Common myeloid progenitor, CD34-positive (primary cell): ENCODE results near the gene MBD5.

Experiments
- CTCF ChIA-PET: fragments of 350-600 bp; sonication (Branson Sonifier 250); formaldehyde crosslinking; loops from one replicate; lab custom pipeline; 2021; ENCODE audit warnings: antibody characterized with exemption; lab: Charles Lee
- POLR2A ChIA-PET: fragments of 350-600 bp; sonication (Branson Sonifier 250); formaldehyde crosslinking; loops from one replicate; lab custom pipeline; 2021; ENCODE audit warnings: antibody characterized with exemption; lab: Charles Lee
- DNase-seq, 3 donors: peaks; one replicate each; pipeline versions ENCODE4 v3.0.0 to v3.0.0-alpha.2; 2013
- H3K27ac ChIP-seq, 2 experiments: 1 replicate in 1 of 2; 2 replicates in 1 of 2; pipeline ENCODE4 v1.7.0; 2013; ENCODE audit warnings: inconsistent platforms in 2 of 2, low read length in 2 of 2, mild to moderate bottlenecking in 2 of 2, low read depth in 1 of 2, moderate library complexity in 1 of 2; ENCODE audit not compliant: severe bottlenecking in 2 of 2, insufficient read depth in 1 of 2, poor library complexity in 1 of 2
- H3K27me3 ChIP-seq, 5 experiments: replicated peaks in 2 of 5; 1 replicate in 3 of 5; 2 replicates in 2 of 5; pipeline versions ENCODE4 v1.6.1 to v1.7.0; 2013; ENCODE audit warnings: low read length in 4 of 5, mild to moderate bottlenecking in 2 of 5, moderate library complexity in 2 of 5, inconsistent platforms in 1 of 5; ENCODE audit not compliant: insufficient read depth in 5 of 5, control insufficient read depth in 4 of 5
- H3K36me3 ChIP-seq, 4 experiments: 1 replicate in 2 of 4; 2 replicates in 2 of 4; pipeline versions ENCODE4 v1.6.1 to v1.7.0; 2013; ENCODE audit warnings: low read length in 3 of 4, control low read depth in 1 of 4, mild to moderate bottlenecking in 1 of 4; ENCODE audit not compliant: control insufficient read depth in 4 of 4, insufficient read depth in 4 of 4
- H3K4me1 ChIP-seq, 4 experiments: 1 replicate in 3 of 4; 2 replicates in 1 of 4; pipeline versions ENCODE4 v1.6.1 to v1.7.1; 2013; ENCODE audit warnings: low read length in 3 of 4, mild to moderate bottlenecking in 3 of 4, control low read depth in 1 of 4, inconsistent platforms in 1 of 4, moderate library complexity in 1 of 4; ENCODE audit not compliant: control insufficient read depth in 4 of 4, insufficient read depth in 4 of 4; ENCODE audit errors: control extremely low read depth in 1 of 4
- H3K4me3 ChIP-seq, 7 experiments: 1 replicate in 4 of 7; 2 replicates in 3 of 7; pipeline versions ENCODE4 v1.5.1 to v1.7.0; 2013; ENCODE audit warnings: mild to moderate bottlenecking in 7 of 7, low read length in 6 of 7, moderate library complexity in 6 of 7, inconsistent platforms in 2 of 7, low read depth in 2 of 7, control low read depth in 1 of 7; ENCODE audit not compliant: insufficient read depth in 4 of 7, control insufficient read depth in 1 of 7; ENCODE audit errors: extremely low read depth in 1 of 7
- H3K9me3 ChIP-seq, 5 experiments: 1 replicate in 4 of 5; 2 replicates in 1 of 5; pipeline versions ENCODE4 v1.6.1 to v1.7.1; 2013; ENCODE audit warnings: low read length in 4 of 5, mild to moderate bottlenecking in 2 of 5, inconsistent platforms in 1 of 5, low read depth in 1 of 5, moderate library complexity in 1 of 5; ENCODE audit not compliant: control insufficient read depth in 4 of 5, insufficient read depth in 2 of 5; ENCODE audit errors: control extremely low read depth in 1 of 5
- WGBS: methylation state at CpG from one replicate; pipeline ENCODE4 v1.1.5; 2013; ENCODE audit not compliant: insufficient coverage; 5-methylcytosine and 5-hydroxymethylcytosine counted together

Gene MBD5

DNA sequence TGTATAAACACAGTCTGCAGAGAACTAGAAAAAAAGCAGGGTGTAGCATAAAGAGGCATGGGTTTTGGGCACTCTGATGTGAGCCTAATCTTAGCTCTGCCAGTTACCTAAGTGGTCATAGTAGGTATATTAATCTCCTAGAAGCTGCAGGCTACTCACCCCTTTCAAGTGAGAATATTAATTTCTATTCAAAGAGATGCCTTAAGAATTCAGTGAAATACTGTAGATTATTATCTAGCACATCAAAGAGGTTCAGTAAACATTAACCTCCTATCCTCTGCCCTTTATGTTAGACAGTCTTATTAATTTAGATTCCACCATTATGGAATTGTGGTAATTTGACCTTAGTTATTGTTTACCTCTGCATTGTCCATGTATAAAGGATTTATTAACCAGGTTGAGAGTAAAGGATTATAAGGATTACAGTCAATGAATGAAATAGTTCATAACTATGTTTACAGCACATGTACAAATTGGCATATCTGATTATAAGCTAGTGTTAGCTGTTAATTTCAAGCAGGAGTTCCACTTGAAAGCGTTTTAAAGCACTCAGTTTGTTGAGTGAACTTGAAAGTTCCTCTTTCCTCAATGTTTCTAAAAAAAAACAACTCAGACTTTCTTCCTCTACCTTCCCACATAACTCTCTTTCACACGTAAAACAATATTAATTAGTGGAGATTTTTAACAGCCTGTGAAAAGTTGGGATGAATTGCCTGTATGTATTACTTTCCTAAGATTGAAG lies 473.1 kb downstream of the MBD5 start:
- H3K36me3 ChIP-seq: peaks cover 0 to 9% (median 2%) of the 10 kb centered on the region in 4 experiments

DNA sequence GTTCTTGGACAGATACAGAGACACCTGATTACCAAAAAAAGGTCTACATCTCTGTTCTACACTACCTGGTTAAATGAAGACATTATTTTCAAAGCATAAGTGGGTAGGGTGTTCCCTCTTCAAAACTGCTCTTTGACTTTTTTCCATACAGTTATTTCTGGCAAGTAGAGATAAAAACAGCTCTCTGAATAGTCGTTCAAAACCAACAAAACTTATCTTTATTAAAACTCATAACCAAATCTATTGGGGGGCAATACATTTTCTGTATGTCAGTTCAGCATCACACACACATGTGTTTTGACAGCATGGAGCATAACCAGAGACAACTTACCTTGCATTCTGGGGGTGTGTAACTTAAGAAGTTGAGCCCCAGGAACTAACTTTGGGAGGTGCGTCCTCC lies 474.7 kb downstream of the MBD5 start:
- ChIA-PET CTCF (interaction anchor here (0.6 to 1.5 kb wide), 2 partner anchors 13 to 650 kb away, joined by 3 to 4 read pairs; no protein-coding TSS in a partner anchor), POLR2A (no interaction called here)
- Histone ChIP-seq H3K27me3 (no peaks in the 10 kb centered on the region), H3K4me1 (peaks cover 0 to 11% (median 5%) of the 10 kb centered on the region in 4 experiments), H3K4me3 (no peak overlapping the region), H3K36me3 (peaks cover 0 to 2% (median 0%) of the 10 kb centered on the region in 4 experiments), H3K27ac (no peak overlapping the region), H3K9me3 (no peaks in the 10 kb centered on the region)
- peak in 1 of 3 donors; percentile 37 for DNase-seq
- WGBS: no CpG with 5 or more reads among the region's 2 CpGs

More for the DNA sequence above, 473.1 kb downstream of the MBD5 start:
- H3K4me1 ChIP-seq: peaks cover 0 to 11% (median 5%) of the 10 kb centered on the region in 4 experiments
- CTCF ChIA-PET: no interaction called here
- DNase-seq: peak in 2 of 3 donors; percentile 23 to 26
- no peak overlapping the region for H3K4me3 ChIP-seq
- POLR2A ChIA-PET: no interaction called here
- no peak overlapping the region for H3K27ac ChIP-seq
- WGBS: no CpG with 5 or more reads among the region's 2 CpGs
- H3K27me3 ChIP-seq: no peaks in the 10 kb centered on the region
- H3K9me3 ChIP-seq: no peaks in the 10 kb centered on the region

DNA sequence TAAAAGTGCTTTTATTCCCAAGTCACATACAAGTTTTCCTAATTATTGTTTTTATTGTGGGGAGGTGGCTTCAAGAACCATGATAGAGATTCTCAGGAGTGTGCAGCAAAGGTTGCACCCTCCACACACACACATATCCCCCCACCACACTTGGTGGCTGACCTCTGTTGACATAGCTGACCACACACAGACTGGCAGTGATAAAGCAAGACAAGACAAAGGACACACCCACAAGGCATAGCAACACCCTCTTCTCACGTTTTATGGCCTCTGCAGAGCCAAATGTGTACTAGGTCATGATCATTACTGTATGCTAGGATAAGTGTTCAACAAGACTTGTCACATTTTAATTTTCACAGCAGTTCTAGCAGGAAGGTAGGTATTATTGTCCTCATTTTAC lies 480.7 kb downstream of the MBD5 start:
- Histone ChIP-seq H3K4me1 (no peaks in the 10 kb centered on the region), H3K4me3 (no peak overlapping the region), H3K27ac (no peak overlapping the region), H3K27me3 (no peaks in the 10 kb centered on the region), H3K36me3 (peaks cover 0 to 2% (median 0%) of the 10 kb centered on the region in 4 experiments), H3K9me3 (no peaks in the 10 kb centered on the region)
- no CpG with 5 or more reads among the region's 1 CpG for WGBS
- CTCF ChIA-PET: interaction anchor here (1.1 to 1.6 kb wide), 2 partner anchors 8 to 512 kb away, joined by 3 read pairs; no protein-coding TSS in a partner anchor
- DNase-seq: peak in 1 of 3 donors; percentile 24
- POLR2A ChIA-PET: no interaction called here

DNA sequence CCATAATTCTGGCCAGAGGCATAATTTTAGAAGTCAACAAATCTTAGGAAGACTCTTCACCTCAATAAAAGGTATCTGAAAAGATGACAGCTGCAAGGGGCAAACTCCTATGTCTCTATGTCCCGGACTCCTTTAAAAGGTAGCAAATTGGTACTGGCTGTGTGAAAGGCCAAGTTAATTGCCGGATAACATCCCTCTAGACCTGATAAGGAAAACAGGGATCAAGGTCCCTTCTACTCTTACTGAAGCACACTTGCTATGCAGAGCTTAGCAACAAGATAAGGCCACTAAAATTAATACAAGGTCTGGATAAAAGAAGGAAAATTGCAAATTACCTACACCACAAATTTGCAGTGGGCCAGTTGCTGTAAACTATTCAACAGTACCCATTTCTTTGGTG lies 482.6 kb downstream of the MBD5 start:
- no peak overlapping the region for H3K27ac ChIP-seq
- H3K9me3 ChIP-seq: no peaks in the 10 kb centered on the region
- ChIA-PET POLR2A (no interaction called here), CTCF (no interaction called here)
- no peaks in the 10 kb centered on the region for H3K4me1 ChIP-seq
- peaks cover 0 to 2% (median 0%) of the 10 kb centered on the region in 4 experiments for H3K36me3 ChIP-seq
- H3K27me3 ChIP-seq: no peaks in the 10 kb centered on the region
- WGBS: 100% methylated on average over 2 of the region's 2 CpGs
- DNase-seq: no peak
- H3K4me3 ChIP-seq: no peak overlapping the region

DNA sequence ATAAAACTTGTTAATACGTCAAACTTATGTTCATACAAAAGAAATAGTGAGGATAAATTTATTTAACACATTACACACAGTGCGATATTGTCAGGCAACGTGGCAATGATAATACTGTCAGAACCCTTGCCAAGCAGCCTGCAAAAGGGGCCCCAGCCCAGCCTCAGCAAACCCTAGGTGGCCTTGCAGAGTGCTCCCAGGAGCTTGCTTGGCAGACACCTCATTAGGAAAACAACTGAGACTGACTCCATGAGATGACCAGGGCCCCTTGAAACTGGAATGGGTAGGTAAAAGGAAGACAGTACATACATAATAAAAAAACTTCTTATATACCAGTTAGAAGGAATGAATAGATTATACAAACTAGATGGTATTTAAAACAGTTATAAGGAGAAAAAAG lies 487.1 kb downstream of the MBD5 start:
- H3K4me1 ChIP-seq: peaks cover 2 to 33% (median 9%) of the 10 kb centered on the region in 4 experiments
- no peaks in the 10 kb centered on the region for H3K27me3 ChIP-seq
- ChIA-PET POLR2A (no interaction called here), CTCF (interaction anchor here (1.2 to 2.9 kb wide), 5 partner anchors 9 to 519 kb away, joined by 3 to 33 read pairs (median 4); no protein-coding TSS in a partner anchor)
- peaks cover 0 to 2% (median 0%) of the 10 kb centered on the region in 4 experiments for H3K36me3 ChIP-seq
- no peak overlapping the region for H3K27ac ChIP-seq
- DNase-seq: no peak
- WGBS: no CpG with 5 or more reads among the region's 3 CpGs
- H3K9me3 ChIP-seq: no peaks in the 10 kb centered on the region
- no peak overlapping the region for H3K4me3 ChIP-seq

DNA sequence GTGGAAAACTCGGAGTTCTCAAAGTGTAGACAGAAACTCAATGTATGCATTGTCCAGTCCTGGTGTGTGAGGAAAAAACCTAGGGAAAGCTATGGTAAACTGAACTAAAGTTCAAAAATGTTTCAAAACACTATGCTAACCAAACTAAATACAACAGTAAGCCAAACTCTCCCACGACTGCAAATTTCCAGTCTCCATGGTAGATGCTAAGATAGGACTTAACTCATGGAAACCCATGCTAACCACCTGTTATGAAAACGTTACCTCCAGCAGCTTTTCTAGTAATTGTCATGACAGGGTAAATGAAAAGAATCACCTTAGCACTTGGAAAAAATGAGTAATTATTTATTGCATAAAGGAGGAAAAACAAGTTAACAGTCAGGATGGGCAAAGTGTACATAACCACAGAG lies 488.0 kb downstream of the MBD5 start:
- 70% methylated on average over 2 of the region's 3 CpGs for WGBS
- H3K9me3 ChIP-seq: no peaks in the 10 kb centered on the region
- CTCF ChIA-PET: interaction anchor here (0.7 to 2.9 kb wide), 26 partner anchors 8 to 567 kb away, joined by 3 to 33 read pairs (median 4); no protein-coding TSS in a partner anchor
- no peak overlapping the region for H3K27ac ChIP-seq
- POLR2A ChIA-PET: no interaction called here
- no peaks in the 10 kb centered on the region for H3K36me3 ChIP-seq
- no peak for DNase-seq
- no peaks in the 10 kb centered on the region for H3K27me3 ChIP-seq
- H3K4me1 ChIP-seq: peaks cover 2 to 34% (median 9%) of the 10 kb centered on the region in 4 experiments
- H3K4me3 ChIP-seq: peak overlapping the region in 4 of 7 experiments; percentile 33 to 76 (median 59)
